CD4-positive, alpha-beta T cell treated with Interferon alpha-2 for 1 hour (primary cell): Measurements from ENCODE around the gene CADPS2.

Experiments used
- DNase-seq, 2 donors: peaks; one replicate each; pipeline ENCODE4 v3.0.0-alpha.2; 2020 to 2022

The CADPS2 gene

GRCh38 chr7:122515404-122515803 is 370.9 kb downstream of the CADPS2 start:
- DNase-seq, result no peak

GRCh38 chr7:122511268-122511667 is 375.0 kb downstream of the CADPS2 start:
- no peak for DNase-seq

GRCh38 chr7:122507591-122507990 is 378.7 kb downstream of the CADPS2 start:
- DNase-seq, result no peak

GRCh38 chr7:122492007-122492406 is 394.3 kb downstream of the CADPS2 start:
- no peak for DNase-seq

GRCh38 chr7:122488241-122488640 is 398.0 kb downstream of the CADPS2 start:
- DNase-seq, result no peak

- DNase-seq, result no peak
Observed at GRCh38 chr7:122487131-122487530, 399.1 kb downstream of the CADPS2 start.

GRCh38 chr7:122485856-122486255 is 400.4 kb downstream of the CADPS2 start:
- DNase-seq, result no peak

- DNase-seq, result no peak
Observed at GRCh38 chr7:122482212-122482611, 404.0 kb downstream of the CADPS2 start.

GRCh38 chr7:122470859-122471258 is 415.4 kb downstream of the CADPS2 start:
- DNase-seq, result no peak

DNA sequence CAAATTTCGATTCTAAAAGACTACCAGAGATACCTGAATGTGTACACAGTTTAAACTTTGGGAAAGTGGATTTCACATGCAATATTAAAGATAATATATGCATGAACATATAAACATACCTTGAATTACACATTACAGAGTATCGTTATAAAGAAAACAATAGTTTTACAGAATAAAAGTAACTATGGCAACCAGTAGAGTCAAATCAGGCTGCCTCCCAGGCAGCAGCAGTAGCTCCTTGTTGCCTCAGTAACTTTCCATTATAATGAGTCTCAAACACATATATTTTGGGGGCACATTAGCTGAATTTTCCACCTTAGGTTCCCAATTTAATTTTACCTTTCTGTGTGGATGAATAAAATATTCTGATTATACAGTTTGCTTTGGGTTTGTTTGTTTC is 417.3 kb downstream of the CADPS2 start:
- DNase-seq, result no peak

DNA sequence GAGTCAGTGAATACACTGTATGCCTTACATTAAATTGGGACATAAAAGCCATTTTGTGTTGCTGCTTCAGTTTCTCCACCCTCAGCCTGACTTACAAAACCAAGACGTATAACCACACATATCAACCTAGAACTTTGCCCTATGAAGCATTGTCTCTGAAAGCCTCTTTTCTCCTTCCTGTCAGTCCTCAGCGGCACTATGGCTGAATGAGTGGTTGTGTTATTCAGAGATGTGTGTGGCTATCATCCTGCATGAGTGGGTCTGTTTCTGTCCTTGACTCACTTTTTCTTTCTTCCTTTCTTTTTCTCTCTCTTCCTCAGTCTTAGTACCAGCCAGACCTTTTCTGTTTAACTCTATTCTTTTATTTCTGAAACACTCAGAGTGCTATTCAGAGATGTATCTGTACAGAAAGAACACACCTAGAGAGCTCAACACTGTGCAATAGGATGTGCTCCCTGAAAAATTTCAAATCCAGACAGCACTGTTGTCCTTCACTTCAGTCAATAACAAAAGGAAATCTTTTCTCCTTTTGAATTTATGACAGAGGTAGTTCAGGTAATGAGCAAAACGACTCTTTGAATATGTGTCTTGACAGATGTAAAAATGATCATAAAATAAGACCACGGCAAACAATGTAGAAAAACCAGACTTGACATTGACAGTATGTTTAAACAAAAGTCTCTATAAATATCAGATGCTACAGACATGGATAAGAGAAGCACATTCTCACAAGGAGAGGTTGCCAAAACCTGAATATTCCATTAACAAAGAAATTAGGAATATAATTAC is 418.4 kb downstream of the CADPS2 start:
- DNase-seq, result no peak

- no peak for DNase-seq
Observed at GRCh38 chr7:122465296-122465695, 421.0 kb downstream of the CADPS2 start.

DNA sequence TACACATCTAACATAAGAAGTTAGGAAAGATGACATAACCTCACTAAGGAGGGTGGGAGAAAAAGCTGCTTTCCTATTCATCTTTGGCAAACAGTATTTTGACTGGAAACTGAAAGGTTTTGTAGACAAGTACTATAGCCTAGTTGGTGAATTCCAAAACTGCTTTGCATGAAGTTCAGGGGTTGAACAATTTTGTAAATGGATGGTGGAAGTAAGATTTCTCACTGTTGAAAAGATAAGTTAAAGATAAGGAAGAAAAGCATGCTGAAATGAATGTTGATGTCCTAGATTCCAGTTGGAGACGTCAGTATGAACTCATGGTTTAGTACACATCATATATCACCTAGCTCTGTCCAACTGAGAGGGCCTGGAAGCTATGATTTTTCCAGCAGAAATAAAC is 422.6 kb downstream of the CADPS2 start:
- DNase-seq, result no peak

- DNase-seq, result no peak
Observed at GRCh38 chr7:122460936-122461335, 425.3 kb downstream of the CADPS2 start.

GRCh38 chr7:122457969-122458368 is 428.3 kb downstream of the CADPS2 start:
- no peak for DNase-seq

DNA sequence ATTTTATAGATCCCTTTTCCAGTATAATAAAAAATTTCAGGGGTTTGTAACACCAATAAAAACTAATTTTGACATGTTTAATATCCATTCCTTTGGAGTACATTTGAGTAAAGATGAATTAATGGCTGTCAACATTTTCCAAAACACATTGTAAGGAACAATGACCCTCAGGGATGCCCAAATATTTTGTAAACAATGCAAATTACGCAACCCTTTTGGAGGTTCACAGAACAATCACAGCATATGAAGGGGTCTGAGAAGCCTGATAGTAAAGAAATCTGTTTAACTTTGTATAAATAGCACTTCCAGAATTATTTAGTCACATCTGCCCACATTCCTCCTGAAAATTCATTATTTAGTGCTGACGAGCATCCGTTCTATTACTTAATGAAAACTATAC is 428.9 kb downstream of the CADPS2 start:
- DNase-seq, result no peak

GRCh38 chr7:122454776-122455507 is 431.3 kb downstream of the CADPS2 start:
- DNase-seq, result no peak

GRCh38 chr7:122453432-122453831 is 432.8 kb downstream of the CADPS2 start:
- DNase-seq, result no peak

- no peak for DNase-seq
Observed at GRCh38 chr7:122448893-122449589, 437.2 kb downstream of the CADPS2 start.

DNA sequence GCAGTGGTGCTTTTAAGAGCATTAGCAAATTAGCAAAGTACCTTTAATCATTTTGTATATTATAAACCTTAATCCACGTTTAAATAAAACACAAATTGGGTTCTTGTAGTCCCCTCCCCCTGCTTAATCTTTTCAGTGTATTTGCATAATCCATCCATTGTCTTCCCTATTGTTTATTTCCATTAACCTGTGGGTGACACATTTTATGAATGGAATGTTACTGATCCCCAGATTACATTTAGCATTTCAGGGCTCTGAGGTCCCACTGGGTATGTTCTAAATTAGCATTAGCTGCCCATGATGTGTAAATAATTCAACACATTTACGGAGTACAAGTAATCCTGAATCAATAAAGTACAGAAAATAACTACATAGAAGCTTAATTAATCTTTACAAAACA is 443.3 kb downstream of the CADPS2 start:
- DNase-seq, result no peak

DNA sequence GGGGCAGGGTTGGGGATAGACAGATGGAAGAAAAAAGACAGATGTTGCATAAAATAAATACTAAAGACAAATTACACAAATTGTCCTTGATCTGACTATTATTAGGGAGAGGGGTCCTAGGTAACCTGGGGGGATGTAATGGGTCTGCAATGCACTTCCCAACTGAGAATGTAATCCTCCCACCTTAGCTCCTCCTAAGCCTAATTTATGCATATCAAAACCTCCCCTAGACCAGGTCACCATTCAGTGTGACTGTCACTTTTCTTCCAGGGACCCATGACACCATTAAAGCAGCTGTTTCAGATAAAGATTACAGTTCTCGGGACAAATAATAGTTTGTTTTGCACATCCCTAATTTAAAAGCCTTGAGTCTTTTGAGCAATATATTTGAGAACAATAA is 447.8 kb downstream of the CADPS2 start:
- no peak for DNase-seq

- DNase-seq, result no peak
Observed at GRCh38 chr7:122438006-122438405, 448.3 kb downstream of the CADPS2 start.

GRCh38 chr7:122433765-122434164 is 452.5 kb downstream of the CADPS2 start:
- DNase-seq, result no peak

DNA sequence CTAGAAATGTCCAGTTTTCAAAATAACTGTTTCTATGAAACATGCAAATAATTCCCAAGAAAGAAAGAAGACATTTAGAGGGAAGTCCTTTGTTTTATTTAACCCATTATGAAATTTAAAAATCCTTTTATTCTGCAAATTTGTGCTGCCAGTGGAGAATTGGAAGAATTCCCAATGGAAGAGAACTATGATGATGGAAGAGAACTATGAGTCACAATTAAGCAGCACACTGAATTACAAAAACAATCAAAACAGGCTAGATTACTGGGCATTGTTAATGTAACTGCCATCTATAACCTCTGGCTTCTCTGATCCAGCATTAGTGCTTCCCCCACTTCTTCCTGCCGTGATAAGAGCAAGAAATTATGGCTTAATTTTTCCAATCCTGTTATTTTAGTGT is 455.6 kb downstream of the CADPS2 start:
- no peak for DNase-seq
